HG03103 (cell line): Measurements from ENCODE around the gene KL.

Experiments used
- ATAC-seq: cut with Tn5 transposase; IDR thresholded peaks from one replicate; pipeline ENCODE4 v1.9.1; 2021; ENCODE audit warnings: low read depth; ENCODE audit not compliant: unreplicated experiment

KL gene

DNA sequence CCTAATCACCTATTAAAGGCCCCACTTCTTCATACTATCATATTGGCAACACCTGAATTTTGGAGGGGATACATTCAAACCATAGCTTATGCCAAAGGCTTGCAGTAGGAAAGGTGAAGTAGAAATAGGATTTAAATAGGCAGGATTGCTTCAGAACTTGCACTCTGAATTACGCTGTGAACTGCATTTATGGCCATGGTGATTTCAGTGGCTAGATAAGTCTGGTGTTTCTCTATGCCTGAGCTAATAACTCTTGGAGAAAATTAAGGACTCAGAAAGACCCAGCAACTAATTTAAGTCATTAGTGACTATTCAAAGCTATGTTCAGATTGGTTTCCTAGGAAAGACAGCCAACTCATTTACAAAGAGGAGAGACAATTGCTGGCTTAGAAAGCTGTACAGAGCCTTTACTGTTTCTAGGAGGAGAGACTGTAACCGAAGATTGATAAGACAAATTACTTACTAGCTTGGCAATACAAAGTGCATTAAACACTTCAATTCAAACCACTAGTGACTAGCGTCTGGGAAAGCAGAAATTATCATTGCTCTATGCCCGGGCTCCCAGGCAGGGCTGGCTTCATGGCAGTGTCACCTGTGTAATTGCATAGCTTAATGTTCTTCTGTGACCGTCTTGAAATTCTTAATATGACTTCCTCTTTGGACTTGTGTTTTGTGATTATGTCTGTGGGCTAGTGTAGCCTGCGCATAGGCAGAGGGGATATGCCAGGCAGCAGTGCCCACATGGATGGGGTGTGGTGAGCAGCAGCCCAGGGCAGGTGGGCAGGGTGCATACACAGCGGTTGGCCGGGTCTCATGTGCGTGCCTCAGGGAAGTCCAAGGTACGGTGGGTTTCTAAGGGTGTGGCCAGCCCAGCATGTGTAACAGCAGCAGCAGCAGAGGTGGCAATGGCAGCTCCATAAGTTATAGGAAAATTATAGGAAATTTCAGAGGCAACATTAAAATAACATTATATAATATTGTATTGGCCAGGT is 60.1 kb downstream of the KL start:
- no peak for ATAC-seq

GRCh38 chr13:33078263-33078662 is 62.0 kb downstream of the KL start:
- no peak for ATAC-seq

- no peak for ATAC-seq
Observed at GRCh38 chr13:33079960-33080359, 63.7 kb downstream of the KL start.

- ATAC-seq: no peak
Observed at GRCh38 chr13:33080972-33081590, 64.9 kb downstream of the KL start.

- no peak for ATAC-seq
Observed at GRCh38 chr13:33081666-33082065, 65.4 kb downstream of the KL start.

GRCh38 chr13:33083054-33083453 is 66.8 kb downstream of the KL start:
- ATAC-seq: no peak

DNA sequence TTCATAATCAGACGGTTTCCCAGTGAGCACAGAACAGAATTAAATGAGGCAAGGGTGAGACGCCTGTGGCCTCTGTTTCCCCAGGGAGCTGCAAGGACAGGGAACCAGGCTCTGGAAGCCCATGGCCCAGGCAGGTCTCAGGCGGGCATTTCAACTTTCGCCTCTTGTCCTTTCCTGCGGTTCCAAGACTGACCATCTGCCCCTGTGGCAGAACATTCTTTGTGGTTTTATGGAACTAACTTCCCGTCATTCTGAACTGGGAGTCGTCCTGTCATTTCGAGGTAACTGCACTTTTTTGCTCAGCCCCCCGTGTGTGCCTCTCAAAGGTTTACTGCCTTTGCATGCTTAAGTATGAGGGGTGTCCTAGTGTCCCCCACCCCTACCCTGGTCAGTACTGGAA is 70.9 kb downstream of the KL start:
- ATAC-seq: no peak

- ATAC-seq: no peak
Observed at GRCh38 chr13:33087790-33088189, 71.6 kb downstream of the KL start.

DNA sequence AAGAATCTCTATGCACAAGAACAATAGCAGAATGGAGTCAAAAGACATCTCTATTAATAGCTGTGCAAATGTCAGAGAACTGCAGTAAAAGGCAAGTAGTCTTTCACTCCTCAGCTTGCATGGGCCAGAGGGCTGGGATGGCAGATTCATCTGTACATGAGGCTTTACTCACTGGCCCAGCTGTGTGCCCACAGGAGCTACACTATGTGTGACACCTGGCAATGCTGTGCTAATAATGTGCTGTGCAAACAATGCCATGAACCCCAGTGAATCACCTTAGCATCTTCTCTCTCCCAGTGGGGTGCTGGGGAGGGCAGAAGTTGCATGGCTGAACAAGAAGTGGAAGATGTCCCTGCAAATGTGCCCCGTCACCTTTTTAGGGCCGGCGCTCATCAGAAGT is 73.1 kb downstream of the KL start:
- ATAC-seq: no peak

- no peak for ATAC-seq
Observed at GRCh38 chr13:33090755-33091414, 74.7 kb downstream of the KL start.

DNA sequence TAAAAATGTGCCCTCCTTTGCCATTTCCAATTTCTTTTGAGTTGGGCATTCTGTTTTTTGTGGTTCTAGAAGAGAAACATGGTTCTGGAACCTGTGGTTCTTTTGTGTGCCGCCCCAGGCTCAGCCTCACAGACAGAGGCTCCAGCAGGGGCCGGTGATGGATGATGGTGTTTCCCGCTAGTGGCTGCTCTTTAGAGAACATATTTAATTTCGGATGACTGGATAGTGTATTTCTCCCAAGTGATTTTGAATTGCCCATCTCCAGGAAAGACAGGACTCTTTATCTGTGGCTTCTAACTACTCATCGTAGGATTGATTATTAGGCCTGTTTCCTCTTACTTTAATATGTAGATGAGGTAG is 75.2 kb downstream of the KL start:
- ATAC-seq: no peak

GRCh38 chr13:33092073-33092987 is 76.1 kb downstream of the KL start:
- ATAC-seq: no peak

GRCh38 chr13:33096886-33097605 is 80.8 kb downstream of the KL start:
- no peak for ATAC-seq

DNA sequence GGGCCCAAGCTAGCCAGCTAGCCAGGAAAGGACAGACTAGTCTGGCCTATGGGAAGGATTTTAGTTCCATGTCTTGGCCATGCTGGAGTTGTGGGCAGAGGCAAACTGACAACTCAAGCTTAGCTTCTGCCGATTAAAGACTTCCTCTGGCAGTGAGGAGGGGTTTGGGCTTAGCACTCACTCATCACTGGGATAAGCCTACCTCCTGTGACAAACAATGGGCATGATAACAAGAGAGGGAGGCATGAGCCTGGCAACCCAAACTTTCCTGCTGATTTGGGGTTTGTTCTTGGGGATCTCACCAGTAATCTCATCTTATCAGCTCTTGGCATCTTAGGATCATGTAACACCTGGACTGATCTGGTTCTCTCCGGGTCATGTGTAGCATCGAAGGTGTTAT is 83.6 kb downstream of the KL start:
- no peak for ATAC-seq

DNA sequence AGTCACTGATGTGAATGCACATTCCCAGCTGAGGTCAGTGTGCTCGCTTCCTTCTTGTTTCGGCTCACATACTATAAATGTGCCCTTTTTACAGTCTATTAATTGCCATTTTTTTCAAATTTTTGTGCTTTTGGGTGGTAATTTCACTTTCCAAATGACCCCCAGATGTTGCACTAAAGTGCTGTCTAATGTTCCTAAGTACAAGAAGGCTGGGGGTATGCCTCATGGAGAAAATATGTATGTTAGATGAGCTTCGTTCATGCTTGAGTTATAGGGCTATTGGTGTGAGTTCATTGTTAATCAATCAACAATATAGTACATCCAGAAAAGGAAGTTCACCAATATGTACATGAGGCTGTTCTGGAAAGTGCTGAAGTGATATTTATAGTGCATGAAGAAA is 84.7 kb downstream of the KL start:
- no peak for ATAC-seq

- no peak for ATAC-seq
Observed at GRCh38 chr13:33101835-33102234, 85.6 kb downstream of the KL start.

DNA sequence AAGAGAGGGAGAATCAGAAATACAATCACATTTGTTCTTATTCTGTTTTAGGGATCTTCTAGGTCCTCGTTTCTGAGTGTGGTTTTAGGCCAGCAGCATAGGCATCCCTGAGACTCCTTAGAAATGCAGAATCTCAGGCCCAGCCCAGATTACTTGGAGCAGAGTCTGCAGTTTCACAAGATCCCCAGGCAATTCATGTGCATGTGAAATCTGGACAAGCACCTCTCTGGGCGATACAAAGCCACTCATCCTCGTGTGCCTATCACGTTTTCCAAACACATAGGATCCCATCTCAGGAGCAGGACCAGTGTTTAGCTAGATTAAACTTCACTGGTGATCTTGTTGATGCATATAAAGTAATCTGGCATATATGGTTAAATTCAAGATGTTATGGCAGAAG is 87.2 kb downstream of the KL start:
- ATAC-seq: no peak

- ATAC-seq: no peak
Observed at GRCh38 chr13:33105387-33106005, 89.3 kb downstream of the KL start.

DNA sequence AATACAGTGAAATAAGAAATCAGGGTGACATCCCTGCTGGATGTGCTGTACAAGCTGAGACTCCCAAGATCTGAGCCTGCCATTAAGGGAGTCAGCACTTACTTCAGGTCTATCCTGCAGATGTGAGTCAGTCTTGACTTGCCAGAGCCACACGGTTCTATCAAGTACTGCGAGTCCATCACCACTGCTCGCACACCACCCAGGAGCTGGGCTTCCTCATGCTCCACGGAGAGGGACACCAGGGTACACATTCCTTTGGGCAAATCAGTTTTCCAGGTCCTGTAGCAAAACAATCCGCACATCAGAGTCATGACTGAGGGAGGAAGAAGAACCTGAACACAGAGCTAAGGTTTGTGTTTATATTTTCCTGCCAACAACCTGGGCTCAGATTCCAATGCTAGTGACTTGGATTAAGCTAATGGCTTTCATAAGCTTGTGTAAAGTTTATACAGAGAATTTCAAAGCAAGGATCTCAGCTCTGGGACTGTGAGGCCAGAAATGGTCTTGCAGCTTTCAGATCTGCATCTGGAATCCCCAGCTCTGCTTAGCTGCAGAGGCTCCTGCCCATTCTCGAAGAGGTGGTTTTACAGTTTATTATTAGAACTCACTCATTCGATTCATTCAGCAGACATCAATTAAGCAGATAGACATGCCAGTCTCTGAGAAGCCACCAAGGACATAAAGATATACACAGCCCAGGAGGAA is 90.6 kb downstream of the KL start:
- ATAC-seq: no peak
